ENCODE data around the gene ST6GAL1. TPM values are rescaled to one million over a fixed set of nuclear protein-coding genes. Genes with fewer than 3 reads are reported as not detected.

Gene ST6GAL1
- total and polyA plus RNA-seq, 2 of the 13 experiments (the other 11 are each of a cell fraction or from before 2014, with no cell fraction given) = 79.9 to 164 TPM

DNA sequence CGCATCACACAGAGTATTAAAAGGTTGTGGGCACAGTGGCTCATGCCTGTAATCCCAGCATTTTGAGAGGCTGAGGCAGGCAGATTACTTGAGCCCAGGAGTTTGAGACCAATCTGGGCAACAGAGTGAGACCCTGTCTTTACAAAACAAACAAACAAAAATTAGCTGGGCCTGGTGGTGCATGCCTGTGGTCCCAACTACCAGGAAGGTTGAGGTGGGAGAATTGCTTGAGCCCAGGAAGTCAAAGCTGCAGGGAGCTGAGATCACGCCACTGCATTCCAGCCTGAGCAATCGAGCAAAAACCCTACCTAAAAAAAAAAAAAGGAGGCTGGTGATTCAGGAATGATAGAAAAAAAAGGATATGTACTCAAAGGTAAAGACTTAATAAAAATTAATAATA, 28.2 kb upstream of the ST6GAL1 start:
- no peak for DNase-seq (ENCODE audit: low spot score)
- WGBS (ENCODE audit: low lambda C conversion rate) = 56% methylated on average over 3 of the region's 3 CpGs
- Histone ChIP-seq H3K36me3 (replicated peaks in 1 of 2; ENCODE audit: control insufficient read depth in 1 of 2, insufficient read depth in 2 of 2, low read length in 2 of 2) (no peaks in the 10 kb centered on the region), H3K9ac (ENCODE audit: insufficient read depth, low read depth, low read length) (no peak overlapping the region), H2AFZ (ENCODE audit: low read length) (no peak overlapping the region), H3K9me3 (ENCODE audit: low read length) (no peaks in the 10 kb centered on the region), H3K79me2 (ENCODE audit: insufficient read depth, low read length) (no peaks in the 10 kb centered on the region), H3K4me1 (ENCODE audit: insufficient read depth, low read length) (peaks cover 15% of the 10 kb centered on the region), H3K27ac (ENCODE audit: extremely low read length, insufficient read depth, low read length) (no peak overlapping the region), H3K27me3 (ENCODE audit: control insufficient read depth in 1 of 2, insufficient read depth in 2 of 2, low read length in 2 of 2) (no peaks in the 10 kb centered on the region; a peak in 1 of 5 replicates), H3K4me3 (replicated peaks in 1 of 3; ENCODE audit: insufficient read depth in 1 of 3, low read depth in 2 of 3, low read length in 3 of 3) (no peak overlapping the region), H3K4me2 (ENCODE audit: low read depth, low read length) (no peak overlapping the region), H4K20me1 (ENCODE audit: insufficient read depth, low read length) (no peaks in the 10 kb centered on the region)
- FAIRE-seq = no peak
- ATAC-seq = no peak
- intact Hi-C loops (cut with micrococcal nuclease; ENCODE audit: unreplicated experiment) = no loop called here
- CTCF ChIA-PET (ENCODE audit: low intra/inter-chr PET ratio, low total read pairs) = no interaction called here
- POLR2A ChIA-PET = no interaction called here
- no TSS peak for BruUV-seq (replicated peaks)
- no peak for TF ChIP-seq NFKBIZ (CRISPR knock-in tag; IDR thresholded peaks at IDR 0.05)
- no peak for TF ChIP-seq HNRNPLL (IDR thresholded peaks at IDR 0.05; ENCODE audit: low read depth, low read length, poor library complexity, severe bottlenecking)
- TF ChIP-seq DPF2 (CRISPR knock-in tag; IDR thresholded peaks at IDR 0.05; ENCODE audit: borderline replicate concordance, low read depth) = no peak
- no peak for TF ChIP-seq ZNF382 (CRISPR knock-in tag; IDR thresholded peaks at IDR 0.05; ENCODE audit: borderline replicate concordance)
- no peak for TF ChIP-seq ZNF256 (CRISPR knock-in tag; conservative IDR thresholded peaks at IDR 0.05)
- no peak for TF ChIP-seq AHR (CRISPR knock-in tag; IDR thresholded peaks at IDR 0.05)
- TF ChIP-seq SMAD3 (CRISPR knock-in tag; IDR thresholded peaks at IDR 0.05) = no peak
- TF ChIP-seq, protein P1, sequence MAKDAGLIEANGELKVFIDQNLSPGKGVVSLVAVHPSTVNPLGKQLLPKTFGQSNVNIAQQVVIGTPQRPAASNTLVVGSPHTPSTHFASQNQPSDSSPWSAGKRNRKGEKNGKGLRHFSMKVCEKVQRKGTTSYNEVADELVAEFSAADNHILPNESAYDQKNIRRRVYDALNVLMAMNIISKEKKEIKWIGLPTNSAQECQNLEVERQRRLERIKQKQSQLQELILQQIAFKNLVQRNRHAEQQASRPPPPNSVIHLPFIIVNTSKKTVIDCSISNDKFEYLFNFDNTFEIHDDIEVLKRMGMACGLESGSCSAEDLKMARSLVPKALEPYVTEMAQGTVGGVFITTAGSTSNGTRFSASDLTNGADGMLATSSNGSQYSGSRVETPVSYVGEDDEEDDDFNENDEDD (CRISPR knock-in tag; IDR thresholded peaks at IDR 0.05; ENCODE audit: borderline replicate concordance) = no peak
- no peak for TF ChIP-seq RAD51 (IDR thresholded peaks at IDR 0.05; ENCODE audit: borderline replicate concordance)
- TF ChIP-seq ARNT (IDR thresholded peaks at IDR 0.05) = no peak
- in situ Hi-C loops (cut with HindIII; ENCODE audit: extremely low pct_ligation_motif_present, low pct_unique_long_range_greater_than_20kb) = no loop called here

Data from HepG2 (cell line).